ENCODE results near the gene INSM1. TPM values are rescaled to one million over a fixed set of nuclear protein-coding genes. Genes with fewer than 3 reads are reported as not detected.

The INSM1 gene, protein sequence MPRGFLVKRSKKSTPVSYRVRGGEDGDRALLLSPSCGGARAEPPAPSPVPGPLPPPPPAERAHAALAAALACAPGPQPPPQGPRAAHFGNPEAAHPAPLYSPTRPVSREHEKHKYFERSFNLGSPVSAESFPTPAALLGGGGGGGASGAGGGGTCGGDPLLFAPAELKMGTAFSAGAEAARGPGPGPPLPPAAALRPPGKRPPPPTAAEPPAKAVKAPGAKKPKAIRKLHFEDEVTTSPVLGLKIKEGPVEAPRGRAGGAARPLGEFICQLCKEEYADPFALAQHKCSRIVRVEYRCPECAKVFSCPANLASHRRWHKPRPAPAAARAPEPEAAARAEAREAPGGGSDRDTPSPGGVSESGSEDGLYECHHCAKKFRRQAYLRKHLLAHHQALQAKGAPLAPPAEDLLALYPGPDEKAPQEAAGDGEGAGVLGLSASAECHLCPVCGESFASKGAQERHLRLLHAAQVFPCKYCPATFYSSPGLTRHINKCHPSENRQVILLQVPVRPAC
- not detected in 2 replicates for total RNA-seq

GRCh38 chr20:20367575-20368417, at the start of gene INSM1:
TSS of gene INSM1 (plus strand) at chr20:20368104. CDS start at chr20:20368268, 164 bp downstream.

All from cardiac atrium fibroblast (primary cell).